Globus pallidus (tissue), 1 donor: ENCODE data around the gene CASR.

Source experiments
- DNase-seq: peaks from one replicate; pipeline ENCODE4 v3.0.0-alpha.2; 2015; ENCODE audit warnings: low spot score

CASR gene

DNA sequence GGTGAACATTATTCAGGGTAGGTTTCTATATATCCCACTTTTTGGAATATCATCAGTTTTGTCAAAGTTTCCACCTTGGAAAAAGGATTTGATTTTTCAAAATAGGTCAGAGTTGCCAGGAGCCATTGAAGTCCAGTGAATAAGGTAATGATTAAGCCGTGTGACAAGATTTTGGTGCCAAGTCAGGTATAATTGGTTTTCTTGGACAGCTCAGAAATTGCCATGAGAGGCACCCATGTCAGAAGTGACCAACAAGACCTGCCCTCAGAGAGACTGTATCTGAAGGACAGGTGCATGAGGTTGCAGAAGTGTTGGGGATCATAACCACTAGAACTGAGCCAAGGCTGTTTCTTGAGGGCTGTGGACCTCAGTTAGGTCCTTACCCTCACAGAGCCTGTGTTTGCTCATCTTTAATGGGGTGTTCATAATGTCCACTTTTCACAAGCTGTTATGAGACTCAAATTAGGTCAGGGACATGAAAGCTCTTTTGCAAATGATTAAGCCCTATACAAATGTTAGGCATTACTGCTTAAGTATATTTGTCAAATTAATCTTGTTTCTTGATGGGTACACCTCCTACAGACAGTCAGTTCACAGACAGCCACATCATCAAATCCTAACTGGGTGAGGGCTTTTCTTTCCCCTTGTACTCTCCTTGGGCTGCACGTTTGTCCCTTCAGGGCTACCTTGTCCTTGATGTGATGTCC is 32.3 kb downstream of the CASR start:
- DNase-seq: no peak

DNA sequence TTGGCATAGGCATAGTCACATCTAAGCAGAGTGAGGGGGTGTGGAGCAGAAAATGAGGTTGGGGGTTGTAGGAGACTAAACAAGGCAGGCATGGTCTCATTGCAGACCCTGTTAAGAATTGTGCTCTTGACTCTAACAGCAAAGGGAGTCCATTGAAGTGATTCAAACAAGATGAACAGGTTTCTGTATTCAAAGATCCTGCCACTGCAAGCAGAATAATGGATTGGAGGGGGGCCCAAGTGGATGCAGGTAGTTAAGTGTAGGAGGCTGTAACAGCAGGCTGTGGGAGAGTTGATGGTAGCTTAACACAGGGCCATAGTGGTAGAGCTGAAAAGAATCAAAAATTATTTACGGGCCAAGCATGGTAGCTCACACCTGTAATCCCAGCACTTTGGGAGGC is 34.4 kb downstream of the CASR start:
- no peak for DNase-seq

DNA sequence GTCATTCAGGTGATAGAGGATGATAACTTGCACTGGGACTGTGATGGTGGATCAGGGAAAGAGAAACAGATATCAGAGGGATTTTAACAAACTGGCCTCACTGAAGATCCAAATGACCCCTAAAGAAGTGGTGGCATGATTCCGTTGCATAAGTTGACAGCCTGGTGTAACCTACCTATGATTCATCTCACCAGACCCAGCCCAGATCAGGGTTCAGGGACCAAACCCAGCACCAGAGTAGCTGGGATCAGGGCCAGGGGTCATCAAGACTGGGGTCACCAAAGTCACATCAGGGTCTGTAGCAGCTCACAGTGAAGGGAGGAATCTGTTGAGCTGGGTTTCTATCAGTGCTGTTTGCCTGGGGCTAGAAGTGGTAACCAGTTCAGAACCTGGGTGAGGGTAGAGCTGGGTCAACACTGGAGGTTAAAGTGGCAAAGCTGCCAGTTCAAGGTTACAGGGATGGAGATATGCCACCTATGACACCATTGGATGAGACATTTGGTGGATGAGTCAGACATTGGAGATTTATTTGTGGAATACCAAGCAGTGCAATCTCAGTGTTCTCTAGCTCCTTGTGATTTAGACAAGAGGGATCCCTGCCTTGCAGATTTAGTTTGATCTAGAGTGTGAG is 35.9 kb downstream of the CASR start:
- DNase-seq: no peak

DNA sequence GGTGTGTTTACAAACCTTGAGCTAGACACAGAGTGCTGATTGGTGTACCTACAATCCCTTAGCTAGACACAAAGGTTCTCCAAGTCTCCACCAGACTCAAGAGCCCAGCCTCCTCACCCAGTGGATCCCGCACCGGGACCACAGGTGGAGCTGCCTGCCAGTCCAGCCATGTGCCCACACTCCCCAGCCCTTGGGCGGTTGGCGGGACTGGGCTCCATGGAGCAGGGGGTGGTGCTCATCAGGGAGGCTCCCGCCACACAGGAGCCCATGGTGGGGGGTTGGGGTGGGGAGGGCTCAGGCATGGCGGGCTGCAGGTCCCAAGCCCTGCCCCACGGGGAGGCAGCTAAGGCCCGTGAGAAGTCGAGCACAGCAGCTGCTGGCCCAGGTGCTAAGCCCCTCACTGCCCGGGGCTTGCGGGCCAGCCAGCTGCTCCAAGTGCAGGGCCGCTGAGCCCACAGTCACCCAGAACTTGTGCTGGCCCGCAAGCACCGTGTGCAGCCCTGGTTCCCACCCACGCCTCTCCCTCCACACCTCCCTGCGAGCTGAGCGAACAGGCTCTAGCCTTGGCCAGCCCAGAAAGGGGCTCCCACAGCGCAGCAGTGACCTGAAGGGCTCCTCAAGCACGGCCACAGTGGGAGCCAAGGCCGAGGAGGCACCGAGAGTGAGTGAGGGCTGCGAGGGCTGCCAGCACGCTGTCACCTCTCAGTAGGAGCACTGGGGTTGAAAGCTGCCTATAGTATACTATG is 43.7 kb downstream of the CASR start:
- no peak for DNase-seq

DNA sequence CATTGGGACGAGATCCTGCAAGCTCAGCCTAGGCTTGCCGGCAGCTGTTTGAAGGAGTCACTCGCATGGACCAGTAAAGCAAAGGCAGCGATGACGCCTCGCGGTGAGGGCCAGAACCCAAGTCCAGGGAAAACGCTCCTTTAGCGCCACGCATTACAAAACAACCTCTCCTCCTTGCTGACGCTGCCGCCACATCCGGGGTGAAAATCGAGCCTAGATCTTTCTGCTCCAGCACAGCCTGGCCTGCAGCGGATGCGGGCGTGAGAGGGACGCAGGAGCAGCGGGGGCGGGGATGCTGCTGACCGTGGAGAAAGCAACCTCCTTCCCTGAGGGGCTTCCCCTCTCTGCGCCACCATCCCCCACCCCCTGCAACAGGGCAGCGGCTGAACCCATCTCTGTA is 46.7 kb downstream of the CASR start:
- no peak for DNase-seq

DNA sequence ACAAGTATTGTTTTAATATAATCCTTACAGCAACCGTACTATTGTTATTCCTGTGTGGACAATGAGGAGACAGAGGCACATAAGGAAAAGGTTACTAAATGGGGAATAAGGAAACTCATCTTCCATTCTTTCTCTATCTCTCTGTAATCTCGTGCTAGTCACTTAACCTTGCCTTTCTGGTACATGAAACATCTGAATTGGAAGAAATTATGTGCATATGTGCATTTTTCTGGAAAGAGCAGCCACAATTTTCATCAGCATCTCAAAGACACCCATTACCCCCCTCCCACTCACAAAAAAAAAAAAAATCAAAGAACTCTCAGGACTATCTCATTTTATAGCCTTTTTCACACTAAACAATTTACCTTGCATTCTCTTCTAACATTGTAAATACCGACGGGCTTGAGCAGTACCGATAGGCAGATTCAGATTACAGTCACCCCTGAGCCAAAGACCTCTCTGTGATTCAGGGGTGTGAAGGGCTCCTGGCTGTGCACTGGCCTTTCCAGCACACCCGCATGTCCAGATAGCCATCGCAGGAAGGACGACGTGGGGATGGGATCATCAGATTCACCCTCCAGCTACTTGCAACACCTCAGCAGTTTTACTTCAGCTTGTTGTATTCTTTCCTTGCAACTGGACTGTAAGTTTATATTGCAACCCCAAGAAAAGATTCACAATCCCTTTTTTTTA is 48.1 kb downstream of the CASR start:
- DNase-seq: no peak

DNA sequence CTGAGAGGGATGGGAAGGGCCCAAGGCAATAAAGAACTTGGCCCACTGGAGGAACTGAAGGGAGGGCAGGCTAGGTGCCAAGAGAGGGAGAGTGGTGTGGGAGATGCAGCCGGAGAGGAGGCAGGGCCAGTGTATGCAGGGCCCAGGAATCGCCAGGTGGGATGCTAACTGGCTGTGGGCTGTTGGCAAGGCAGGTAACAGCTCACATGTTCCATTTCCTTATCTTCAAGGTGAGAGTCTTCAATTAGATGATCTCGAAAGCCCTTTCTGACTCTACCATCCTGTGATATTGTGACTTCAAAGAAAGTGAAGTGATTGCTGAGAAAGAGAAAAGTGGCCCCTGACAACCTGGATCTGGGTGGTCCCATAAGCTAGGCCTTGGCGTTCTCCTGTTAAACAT is 49.0 kb downstream of the CASR start:
- DNase-seq: no peak

DNA sequence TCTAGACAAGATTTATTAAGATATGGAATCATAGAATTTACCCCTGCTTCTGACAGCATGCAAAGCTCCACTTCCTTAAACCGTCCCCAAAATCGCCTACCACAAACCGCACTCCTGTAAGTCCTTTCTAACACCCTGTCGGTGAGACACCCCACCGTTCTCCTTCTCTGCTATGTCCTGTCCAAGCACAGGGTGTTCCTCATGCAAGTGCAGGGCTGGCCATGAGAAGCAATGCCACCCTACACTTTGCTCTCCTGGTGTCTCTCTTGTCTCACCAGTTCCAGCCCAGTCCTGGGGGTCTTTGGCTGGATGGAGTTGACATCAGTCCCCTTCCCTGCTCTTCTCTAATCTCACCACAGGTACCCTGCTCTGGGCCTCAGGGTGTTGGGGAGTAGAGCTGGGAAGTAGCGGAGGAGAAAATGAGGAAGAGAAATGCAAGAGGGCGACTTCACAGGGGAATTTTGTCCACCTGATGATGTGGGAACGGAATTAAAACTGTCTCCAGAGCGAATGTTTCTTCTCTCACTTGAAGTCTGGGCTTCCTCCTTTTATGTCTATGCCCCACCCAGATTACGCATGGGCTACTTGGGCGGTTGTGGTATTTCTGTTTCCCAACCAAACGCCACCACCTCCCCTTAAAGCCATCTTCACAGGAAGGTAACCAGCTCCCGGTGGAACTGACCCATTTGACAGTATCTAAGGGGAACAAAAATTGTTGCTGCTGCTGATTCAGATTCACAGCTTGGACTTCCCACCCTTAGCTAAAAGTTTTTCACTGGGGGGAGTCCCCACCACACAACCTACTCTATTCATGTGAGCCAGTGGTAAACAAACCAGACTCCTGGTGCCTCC is 49.9 kb downstream of the CASR start:
- peak; percentile 40 for DNase-seq

DNA sequence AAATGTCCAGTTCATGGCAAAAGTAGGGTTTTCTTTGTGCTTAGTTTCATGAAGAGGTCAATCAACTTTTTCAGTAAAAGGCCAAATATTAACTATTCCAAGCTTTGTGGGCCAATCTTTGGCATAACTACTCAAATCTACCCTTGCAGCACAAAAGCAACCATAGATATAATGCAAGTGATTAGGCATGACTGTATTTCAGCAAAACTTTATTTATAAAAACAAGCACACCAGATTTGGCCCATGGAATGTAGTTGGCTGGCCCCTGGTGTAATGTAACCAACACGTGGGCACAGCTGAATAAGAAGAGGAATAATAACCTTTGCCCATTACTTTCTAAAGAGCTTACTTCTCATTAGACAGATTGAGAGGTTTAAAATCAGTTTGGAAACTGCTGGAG is 50.6 kb downstream of the CASR start:
- DNase-seq: no peak

DNA sequence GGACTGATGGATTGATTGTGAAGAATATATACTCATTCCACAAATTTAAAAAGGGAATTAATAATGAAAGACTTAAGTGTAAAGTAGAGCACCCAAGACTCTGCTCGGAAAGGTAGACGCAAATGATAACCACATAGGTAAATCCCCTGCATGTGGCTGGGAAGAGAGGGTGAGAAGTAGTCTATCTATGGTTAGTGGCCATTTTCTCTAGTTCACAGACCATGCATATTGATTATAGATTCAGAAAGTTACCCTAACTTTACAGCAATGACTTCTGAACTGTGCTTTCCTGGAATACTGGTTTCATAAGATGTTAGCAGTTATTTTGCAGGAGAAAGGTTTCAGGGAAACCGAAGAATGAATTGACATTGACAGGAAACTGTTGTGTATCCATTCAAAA is 51.7 kb downstream of the CASR start:
- no peak for DNase-seq

DNA sequence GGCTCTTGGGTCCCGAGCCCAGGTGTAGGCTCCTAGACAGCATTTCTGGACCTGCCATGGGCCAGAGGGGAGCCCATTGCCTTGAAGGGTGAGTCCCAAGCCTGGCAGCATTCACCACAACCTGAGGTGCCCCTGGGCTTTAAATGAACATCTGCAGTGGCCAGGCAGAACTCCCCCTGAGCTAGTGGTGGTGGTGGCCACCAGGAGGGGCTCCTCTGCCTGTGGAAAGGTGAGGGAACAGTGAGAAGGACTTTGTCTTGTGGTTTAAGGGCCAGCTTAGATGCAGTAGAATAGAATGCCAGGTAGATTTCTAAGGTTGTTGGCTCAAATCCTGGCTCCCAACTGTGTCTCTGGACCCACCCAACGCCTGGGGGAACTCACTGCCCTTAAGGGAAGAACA is 55.6 kb downstream of the CASR start:
- DNase-seq: no peak

DNA sequence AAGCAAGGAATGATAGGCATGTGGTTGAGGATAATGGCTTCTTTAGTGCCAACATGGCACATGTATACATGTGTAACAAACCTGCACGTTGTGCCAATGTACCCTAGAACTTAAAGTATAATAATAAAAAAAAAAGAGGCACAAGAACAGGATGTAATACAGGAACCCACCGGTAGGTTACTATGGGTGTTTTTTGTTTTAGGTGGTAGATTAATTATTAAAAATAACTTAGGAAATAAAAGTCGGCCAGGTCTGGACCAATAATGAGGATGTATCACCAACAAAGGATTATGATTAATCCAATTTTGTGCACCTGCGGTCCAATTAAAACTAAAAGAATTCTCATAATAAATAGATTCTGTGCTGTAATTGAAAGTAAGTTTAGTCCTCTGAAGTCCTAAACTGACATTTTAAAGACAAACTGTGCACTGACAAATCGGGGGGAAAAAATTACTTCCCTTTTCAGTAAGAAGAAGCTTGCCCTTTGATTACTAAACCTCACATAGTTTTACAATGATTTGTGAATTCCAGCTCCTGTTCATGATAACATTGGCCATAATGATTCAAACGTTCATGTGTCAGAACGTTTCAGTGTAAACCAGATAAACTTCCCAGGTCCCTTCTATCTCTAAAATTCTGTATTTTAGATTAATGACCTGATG is 62.2 kb downstream of the CASR start:
- no peak for DNase-seq

DNA sequence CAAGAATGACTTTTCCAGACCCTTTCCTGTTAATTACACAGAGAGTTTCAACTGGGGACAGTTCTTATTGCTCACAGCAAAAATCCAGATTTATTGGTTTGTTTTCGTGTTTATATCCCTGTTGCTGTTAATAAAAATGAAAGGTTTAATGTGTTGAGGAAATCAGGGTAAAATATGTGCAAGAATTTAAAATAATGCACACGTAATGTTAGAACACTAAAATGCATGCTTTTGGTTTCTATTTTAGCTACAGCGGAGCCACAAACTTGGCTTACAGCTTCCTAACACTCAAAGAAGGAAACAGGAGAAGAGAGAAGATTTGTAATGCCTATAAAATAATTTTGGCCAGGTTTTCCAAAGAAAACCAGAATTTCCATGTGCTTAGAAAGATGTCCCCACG is 62.7 kb downstream of the CASR start:
- DNase-seq: no peak

DNA sequence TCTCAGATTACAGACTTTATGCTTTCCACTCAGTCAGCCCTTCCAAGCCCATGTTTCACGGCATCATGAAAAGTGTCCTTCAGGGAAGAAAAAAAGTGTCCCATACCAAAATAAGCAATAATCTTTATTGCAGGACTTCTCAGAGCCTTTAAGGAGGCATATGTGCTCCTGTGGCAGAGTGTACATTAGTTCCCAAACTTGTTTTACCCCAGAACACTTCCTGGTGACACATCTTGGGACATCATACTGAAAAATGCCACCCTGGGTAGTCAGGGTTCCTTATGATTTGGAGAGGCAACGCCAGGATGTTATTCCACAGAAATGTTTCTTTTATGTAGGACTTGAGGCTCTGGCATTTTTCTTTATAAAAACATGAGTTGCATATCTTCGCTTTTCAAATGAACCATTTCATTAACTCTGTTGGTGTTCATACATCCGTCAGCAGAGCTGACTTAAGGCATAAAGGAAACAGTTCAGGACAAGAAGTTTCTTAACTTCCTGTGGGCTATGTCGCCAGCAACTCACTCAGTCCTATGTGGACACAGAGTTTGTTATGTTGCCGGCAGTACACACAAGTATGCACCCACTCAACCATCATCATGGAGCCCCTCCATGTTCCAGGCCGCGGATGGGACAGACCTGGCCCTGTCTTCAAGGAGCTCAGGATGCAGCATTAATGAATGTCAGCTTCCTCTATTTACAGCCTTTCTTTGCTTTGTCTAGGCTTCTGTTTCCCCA is 63.8 kb downstream of the CASR start:
- DNase-seq: no peak

DNA sequence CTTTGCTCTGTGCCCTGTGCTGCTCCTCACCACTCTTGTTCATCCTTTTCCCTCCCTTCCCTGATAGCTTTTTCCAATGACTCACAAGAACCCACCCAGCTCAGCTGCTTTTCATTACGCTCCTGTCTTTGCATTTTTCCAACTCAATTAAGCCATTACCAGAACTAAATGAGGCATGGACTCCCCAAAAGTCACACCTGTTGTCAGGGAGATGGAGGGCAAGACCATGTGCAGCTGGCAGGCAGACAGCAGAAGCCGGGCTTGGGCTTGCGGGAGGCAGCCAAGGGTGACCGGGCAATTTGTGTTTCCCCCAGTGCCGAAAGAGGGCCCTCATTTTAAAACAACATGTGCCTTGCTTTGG is 64.3 kb downstream of the CASR start:
- DNase-seq: no peak

DNA sequence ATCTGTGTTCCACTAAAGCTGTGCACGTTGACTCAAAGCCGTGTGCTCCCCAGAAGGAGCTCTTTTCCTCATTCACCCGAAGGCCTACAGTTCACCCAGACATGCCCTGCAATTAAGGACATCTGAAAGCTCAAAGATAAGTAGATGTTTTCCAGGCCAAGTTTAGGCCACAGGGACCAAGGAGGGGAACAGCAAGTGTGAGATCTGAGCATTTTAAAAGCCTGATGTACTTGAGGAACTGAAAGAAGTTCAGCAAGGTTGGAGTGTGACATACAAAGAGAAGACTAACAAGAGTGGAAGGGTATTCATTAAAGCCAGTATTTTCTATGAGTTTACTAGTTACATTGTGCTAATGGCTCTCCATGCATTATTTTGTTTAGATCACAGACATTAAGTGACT is 68.0 kb downstream of the CASR start:
- DNase-seq: peak; percentile 31

DNA sequence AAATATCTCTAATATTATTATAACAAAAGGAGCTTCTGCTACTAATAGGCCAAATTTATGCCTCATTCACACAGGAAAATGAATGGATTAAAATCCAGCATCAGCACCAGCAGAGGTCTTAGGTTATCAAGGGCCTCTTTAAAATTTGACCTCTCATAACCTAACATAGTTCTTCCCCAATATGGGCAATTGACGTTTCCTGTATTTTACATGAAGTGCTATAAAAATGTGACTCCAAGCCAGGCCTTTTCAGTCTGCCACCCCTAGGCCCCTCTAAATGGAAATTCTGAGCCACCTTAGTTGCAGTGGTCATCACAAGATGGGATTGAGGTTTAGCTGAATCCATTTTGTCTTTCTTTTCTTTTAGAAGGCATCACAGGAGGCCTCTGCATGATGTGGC is 70.1 kb downstream of the CASR start:
- DNase-seq: no peak

DNA sequence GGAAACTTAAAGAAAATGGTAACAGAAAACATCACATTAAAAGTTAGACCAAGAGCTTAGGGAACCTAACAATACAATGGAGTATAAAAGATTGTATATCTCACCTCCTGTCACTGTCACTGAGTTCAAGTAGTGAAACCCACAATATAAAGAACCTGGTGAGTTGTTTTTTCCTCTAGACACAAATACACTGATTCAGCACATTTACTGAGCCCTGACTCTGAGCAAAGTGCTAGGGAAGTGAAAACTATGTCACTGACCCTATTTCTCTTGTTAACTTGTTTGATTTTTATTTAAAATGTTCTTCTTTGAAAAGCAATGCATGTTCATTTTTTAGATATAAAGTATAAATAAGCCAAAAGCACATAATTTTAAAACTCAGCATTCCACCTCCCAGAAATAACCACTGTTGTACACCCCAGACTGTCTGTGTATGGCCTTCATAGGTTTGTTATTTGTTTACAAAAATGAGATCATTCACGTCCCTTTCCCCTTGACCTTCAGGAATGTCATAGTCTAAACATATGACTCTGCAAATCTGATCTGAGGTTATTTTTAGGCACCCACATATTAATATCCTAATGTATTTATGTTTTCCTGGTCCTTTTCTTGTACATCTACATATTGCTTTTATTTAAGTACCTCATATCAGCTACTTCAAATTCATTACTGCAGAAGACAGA is 72.4 kb downstream of the CASR start:
- peak; percentile 31 for DNase-seq

DNA sequence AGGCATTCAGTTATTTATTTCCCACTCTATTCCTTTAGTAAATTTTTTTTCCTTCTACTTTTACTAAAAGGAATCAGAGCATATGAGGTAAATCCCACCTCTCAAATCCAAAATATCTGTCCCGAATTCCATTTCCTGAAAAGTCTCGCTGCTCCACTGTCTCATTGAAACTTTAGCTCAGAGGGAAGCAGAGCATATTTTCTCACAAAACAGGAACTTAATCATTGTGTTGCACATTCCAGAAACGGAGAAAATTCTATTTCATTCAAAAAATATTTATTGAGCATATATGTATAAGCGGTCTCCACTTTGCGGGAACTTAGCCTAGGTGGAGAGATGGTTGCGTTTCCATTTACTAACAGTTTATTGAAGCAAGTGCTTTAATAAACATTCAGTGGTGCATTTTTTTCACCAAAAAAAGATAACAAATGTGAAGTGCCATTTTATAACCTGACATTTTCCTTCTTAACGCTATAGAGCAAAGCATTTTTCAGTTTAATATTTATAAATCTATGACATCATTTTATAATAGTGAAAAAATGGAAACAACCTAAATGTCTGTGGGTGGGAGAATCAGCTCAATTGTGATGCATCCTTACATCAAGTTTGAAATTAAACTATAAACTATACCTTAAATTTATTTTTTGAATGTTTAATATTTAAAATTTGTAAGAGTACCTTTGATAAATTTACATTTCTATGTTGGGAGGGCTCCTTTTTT is 74.3 kb downstream of the CASR start:
- no peak for DNase-seq
